ENCODE data around the gene ST3GAL3. TPM values are rescaled to one million over a fixed set of nuclear protein-coding genes. Genes with fewer than 3 reads are reported as not detected.
"Not testable (repeated sequence)": the region's sequence is repeated elsewhere in the genome, so short reads cannot be mapped to it uniquely, and the experiment has no call there.

The ST3GAL3 gene
- polyA plus RNA-seq, 1 of the 3 experiments (the other 2 are of a cell fraction) = 20.6 TPM

DNA sequence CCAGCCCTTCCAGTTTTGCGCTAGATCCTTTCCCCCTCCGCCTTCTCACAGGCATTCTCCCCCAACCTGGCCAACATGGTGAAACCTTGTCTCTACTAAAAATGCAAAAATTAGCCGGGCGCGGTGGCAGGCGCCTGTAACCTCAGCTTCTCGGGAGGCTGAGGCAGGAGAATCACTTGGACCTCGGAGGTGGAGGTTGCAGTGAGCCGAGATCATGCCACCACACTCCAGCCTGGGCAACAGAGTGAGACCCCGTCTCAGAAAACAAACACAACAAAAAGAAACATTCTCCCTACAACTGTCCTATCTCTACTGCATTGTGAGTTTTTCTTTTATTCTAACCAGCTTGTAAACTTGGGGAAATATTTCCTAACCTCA is 126.6 kb downstream of the ST3GAL3 start:
- WGBS (ENCODE audit: low lambda C conversion rate) = 85% methylated on average over 9 of the region's 10 CpGs
- H3K9me3 ChIP-seq; H3K9me2 ChIP-seq; H3K79me2 ChIP-seq (ENCODE audit: insufficient read depth); H3K36me3 ChIP-seq (replicated peaks in 1 of 2; ENCODE audit: control insufficient read depth in 1 of 2, insufficient read depth in 2 of 2, low read length in 1 of 2); POLR2A ChIA-PET; H4K20me1 ChIP-seq (ENCODE audit: insufficient read depth); DNase-seq; H3F3A ChIP-seq (replicated peaks; ENCODE audit: insufficient read depth); CTCF ChIA-PET; H2AFZ ChIP-seq (ENCODE audit: low read depth); H3K4me3 ChIP-seq (ENCODE audit: low read depth in 2 of 2, low read length in 1 of 2); H3K9ac ChIP-seq; H3K27me3 ChIP-seq (ENCODE audit: insufficient read depth): not testable (repeated sequence)
- H3K27ac ChIP-seq (ENCODE audit: low read depth in 2 of 2, low read length in 1 of 2) = peak overlapping the region in 1 of 2 experiments; percentile 79; a peak in 2 of 4 replicates
- H3K4me1 ChIP-seq (ENCODE audit: control insufficient read depth in 1 of 2, insufficient read depth in 2 of 2, low read depth in 1 of 2, low read length in 1 of 2) = peaks cover 31 to 41% of the 10 kb centered on the region in 2 experiments
- H3K4me2 ChIP-seq = peak overlapping the region; percentile 62; the same call in 1 of the 2 replicates

DNA sequence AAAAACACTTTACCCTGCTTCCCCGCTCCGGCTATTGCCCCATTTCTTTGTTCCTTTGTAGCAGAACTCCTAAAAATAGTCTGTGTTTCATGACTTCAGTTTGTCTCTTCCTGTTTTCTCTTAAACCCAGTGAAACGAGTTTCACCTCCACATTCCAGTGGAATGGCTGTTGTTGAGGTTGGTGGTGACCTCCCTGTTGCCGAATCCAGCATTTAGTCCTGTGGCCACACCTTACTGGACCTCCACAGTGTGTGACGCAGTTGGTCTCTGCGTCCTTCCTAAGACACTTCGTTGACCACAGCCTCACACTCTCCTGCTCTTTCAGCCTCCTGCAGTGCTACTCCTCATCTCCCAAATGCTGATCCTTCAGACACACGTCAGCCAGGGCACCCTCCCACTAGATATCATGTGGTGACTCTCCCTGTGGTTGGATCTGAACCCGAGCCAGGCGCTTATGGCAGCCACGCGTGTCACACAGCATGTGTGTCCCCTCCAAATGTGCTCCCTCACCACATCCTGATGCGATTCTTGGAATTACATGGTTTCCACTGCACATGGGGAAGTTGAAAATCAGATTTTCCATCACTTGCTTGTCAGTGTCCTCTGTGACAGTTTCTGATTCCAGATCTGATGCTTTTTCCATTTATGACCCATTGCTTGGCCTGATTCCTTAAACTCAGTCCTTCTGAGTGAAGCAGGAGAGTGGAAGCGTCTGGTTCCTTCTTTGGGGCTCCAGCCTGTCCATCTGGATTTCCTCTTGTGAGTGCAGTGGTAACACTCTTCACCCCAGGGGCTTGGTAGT is 127.1 kb downstream of the ST3GAL3 start:
- H2AFZ ChIP-seq (ENCODE audit: low read depth) = no peak overlapping the region
- TF ChIP-seq RXRA (IDR thresholded peaks at IDR 0.05; ENCODE audit: borderline replicate concordance, low read depth) = no peak
- 0 out of 2 replicates have a peak, but pooled peaks have one; percentile 9 for TF ChIP-seq SMC3 (IDR thresholded peaks at IDR 0.05; ENCODE audit: low read depth, low read length)
- peaks cover 2 to 4% of the 10 kb centered on the region in 2 experiments for H3K36me3 ChIP-seq (replicated peaks in 1 of 2; ENCODE audit: control insufficient read depth in 1 of 2, insufficient read depth in 2 of 2, low read length in 1 of 2)
- H3K27me3 ChIP-seq (ENCODE audit: insufficient read depth) = no peaks in the 10 kb centered on the region
- peaks cover 7% of the 10 kb centered on the region for H3F3A ChIP-seq (replicated peaks; ENCODE audit: insufficient read depth)
- H3K4me1 ChIP-seq (ENCODE audit: control insufficient read depth in 1 of 2, insufficient read depth in 2 of 2, low read depth in 1 of 2, low read length in 1 of 2) = peaks cover 31 to 43% of the 10 kb centered on the region in 2 experiments
- no peak overlapping the region; a peak in 1 of 4 replicates for H3K4me3 ChIP-seq (ENCODE audit: low read depth in 2 of 2, low read length in 1 of 2)
- peak overlapping the region; percentile 79 to 85 for H3K27ac ChIP-seq (ENCODE audit: low read depth in 2 of 2, low read length in 1 of 2)
- H3K79me2 ChIP-seq (ENCODE audit: insufficient read depth) = no peaks in the 10 kb centered on the region
- POLR2A ChIA-PET = no interaction called here
- peak overlapping the region; percentile 62 for H3K4me2 ChIP-seq
- no peak for DNase-seq
- WGBS (ENCODE audit: low lambda C conversion rate) = 78% methylated on average over 14 of the region's 14 CpGs
- H3K9me2 ChIP-seq = no peaks in the 10 kb centered on the region
- no peaks in the 10 kb centered on the region for H4K20me1 ChIP-seq (ENCODE audit: insufficient read depth)
- H3K9ac ChIP-seq = peak overlapping the region; percentile 21; the same call in 1 of the 2 replicates
- CTCF ChIA-PET = interaction anchor here (1.3 kb wide), 1 partner anchor 71 kb away, joined by 3 read pairs; no protein-coding TSS in a partner anchor
- H3K9me3 ChIP-seq = no peaks in the 10 kb centered on the region

DNA sequence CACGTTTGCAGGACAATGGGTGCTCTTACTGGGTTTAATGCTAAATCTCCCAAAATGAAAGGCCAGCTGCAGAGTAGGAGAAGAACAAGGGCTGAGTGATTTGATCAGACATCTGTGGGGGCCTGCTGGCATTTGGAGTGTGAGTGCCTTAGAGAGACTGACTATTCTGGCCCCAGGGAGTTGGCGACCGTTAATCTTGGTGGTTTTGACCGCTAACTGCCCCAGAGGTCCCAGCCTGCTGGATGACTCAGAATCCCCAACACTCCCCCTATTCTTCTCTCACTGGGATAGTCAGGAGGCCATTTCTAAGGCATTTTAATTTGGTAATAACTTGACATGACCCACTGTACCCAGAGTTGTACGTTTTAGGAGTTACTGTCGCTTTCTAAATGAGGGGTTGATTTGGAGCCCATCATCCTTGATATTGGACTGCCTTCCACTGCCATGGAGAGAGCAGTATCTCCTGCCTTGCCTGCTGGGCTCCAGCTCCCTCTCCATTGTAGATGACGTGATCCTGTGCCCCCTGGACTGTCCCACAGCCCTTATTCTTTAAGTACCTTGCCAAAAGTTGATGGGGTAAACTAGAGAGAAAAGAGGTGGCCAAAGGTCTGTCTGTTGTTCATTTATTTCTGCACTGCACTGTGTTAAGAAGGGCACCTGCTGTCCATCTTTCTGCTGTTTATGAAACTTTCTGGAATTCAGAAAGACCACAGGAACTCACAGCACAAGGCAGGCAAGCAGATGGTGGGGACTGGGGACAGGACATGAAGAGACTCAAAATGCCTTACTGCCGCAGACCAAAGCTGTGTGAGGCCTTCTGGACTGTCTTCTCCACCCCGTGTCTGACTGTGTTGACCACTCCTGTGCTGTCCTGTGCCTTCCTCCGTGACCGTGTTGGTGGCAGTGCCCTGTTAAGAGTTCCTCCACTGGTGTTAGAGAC is 128.0 kb downstream of the ST3GAL3 start:
- no peaks in the 10 kb centered on the region for H4K20me1 ChIP-seq (ENCODE audit: insufficient read depth)
- H3K4me2 ChIP-seq = peak overlapping the region; percentile 62
- WGBS (ENCODE audit: low lambda C conversion rate) = 33% methylated on average over 7 of the region's 11 CpGs
- H3K9me2 ChIP-seq = no peaks in the 10 kb centered on the region
- ChIA-PET CTCF (interaction anchor here (1.3 kb wide), 1 partner anchor 72 kb away, joined by 3 read pairs; no protein-coding TSS in a partner anchor), POLR2A (no interaction called here)
- H2AFZ ChIP-seq (ENCODE audit: low read depth) = no peak overlapping the region
- peak overlapping the region; percentile 79 to 85 for H3K27ac ChIP-seq (ENCODE audit: low read depth in 2 of 2, low read length in 1 of 2)
- H3K79me2 ChIP-seq (ENCODE audit: insufficient read depth) = no peaks in the 10 kb centered on the region
- H3F3A ChIP-seq (replicated peaks; ENCODE audit: insufficient read depth) = peaks cover 7% of the 10 kb centered on the region
- H3K36me3 ChIP-seq (replicated peaks in 1 of 2; ENCODE audit: control insufficient read depth in 1 of 2, insufficient read depth in 2 of 2, low read length in 1 of 2) = peaks cover 2 to 6% of the 10 kb centered on the region in 2 experiments
- H3K4me3 ChIP-seq (ENCODE audit: low read depth in 2 of 2, low read length in 1 of 2) = no peak overlapping the region; a peak in 1 of 4 replicates
- peaks cover 31 to 43% of the 10 kb centered on the region in 2 experiments for H3K4me1 ChIP-seq (ENCODE audit: control insufficient read depth in 1 of 2, insufficient read depth in 2 of 2, low read depth in 1 of 2, low read length in 1 of 2)
- H3K9ac ChIP-seq = peak overlapping the region; percentile 21; the same call in 1 of the 2 replicates
- peak; percentile 51 for DNase-seq
- H3K27me3 ChIP-seq (ENCODE audit: insufficient read depth) = no peaks in the 10 kb centered on the region
- no peaks in the 10 kb centered on the region for H3K9me3 ChIP-seq
- TF ChIP-seq, protein P1, sequence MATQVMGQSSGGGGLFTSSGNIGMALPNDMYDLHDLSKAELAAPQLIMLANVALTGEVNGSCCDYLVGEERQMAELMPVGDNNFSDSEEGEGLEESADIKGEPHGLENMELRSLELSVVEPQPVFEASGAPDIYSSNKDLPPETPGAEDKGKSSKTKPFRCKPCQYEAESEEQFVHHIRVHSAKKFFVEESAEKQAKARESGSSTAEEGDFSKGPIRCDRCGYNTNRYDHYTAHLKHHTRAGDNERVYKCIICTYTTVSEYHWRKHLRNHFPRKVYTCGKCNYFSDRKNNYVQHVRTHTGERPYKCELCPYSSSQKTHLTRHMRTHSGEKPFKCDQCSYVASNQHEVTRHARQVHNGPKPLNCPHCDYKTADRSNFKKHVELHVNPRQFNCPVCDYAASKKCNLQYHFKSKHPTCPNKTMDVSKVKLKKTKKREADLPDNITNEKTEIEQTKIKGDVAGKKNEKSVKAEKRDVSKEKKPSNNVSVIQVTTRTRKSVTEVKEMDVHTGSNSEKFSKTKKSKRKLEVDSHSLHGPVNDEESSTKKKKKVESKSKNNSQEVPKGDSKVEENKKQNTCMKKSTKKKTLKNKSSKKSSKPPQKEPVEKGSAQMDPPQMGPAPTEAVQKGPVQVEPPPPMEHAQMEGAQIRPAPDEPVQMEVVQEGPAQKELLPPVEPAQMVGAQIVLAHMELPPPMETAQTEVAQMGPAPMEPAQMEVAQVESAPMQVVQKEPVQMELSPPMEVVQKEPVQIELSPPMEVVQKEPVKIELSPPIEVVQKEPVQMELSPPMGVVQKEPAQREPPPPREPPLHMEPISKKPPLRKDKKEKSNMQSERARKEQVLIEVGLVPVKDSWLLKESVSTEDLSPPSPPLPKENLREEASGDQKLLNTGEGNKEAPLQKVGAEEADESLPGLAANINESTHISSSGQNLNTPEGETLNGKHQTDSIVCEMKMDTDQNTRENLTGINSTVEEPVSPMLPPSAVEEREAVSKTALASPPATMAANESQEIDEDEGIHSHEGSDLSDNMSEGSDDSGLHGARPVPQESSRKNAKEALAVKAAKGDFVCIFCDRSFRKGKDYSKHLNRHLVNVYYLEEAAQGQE (IDR thresholded peaks at IDR 0.05; ENCODE audit: low read depth, low read length) = peak; percentile 28; the same call in 1 of the 2 replicates
- TF ChIP-seq RXRA (IDR thresholded peaks at IDR 0.05; ENCODE audit: borderline replicate concordance, low read depth) (peak; percentile 89), JUND (IDR thresholded peaks at IDR 0.05) (peak; percentile 85), MXI1 (IDR thresholded peaks at IDR 0.05; ENCODE audit: low read depth, low read length) (no peak)
- TF ChIP-seq, protein P2, sequence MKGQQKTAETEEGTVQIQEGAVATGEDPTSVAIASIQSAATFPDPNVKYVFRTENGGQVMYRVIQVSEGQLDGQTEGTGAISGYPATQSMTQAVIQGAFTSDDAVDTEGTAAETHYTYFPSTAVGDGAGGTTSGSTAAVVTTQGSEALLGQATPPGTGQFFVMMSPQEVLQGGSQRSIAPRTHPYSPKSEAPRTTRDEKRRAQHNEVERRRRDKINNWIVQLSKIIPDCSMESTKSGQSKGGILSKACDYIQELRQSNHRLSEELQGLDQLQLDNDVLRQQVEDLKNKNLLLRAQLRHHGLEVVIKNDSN (IDR thresholded peaks at IDR 0.05; ENCODE audit: borderline replicate concordance, low read depth) = no peak
- TF ChIP-seq, protein P3, sequence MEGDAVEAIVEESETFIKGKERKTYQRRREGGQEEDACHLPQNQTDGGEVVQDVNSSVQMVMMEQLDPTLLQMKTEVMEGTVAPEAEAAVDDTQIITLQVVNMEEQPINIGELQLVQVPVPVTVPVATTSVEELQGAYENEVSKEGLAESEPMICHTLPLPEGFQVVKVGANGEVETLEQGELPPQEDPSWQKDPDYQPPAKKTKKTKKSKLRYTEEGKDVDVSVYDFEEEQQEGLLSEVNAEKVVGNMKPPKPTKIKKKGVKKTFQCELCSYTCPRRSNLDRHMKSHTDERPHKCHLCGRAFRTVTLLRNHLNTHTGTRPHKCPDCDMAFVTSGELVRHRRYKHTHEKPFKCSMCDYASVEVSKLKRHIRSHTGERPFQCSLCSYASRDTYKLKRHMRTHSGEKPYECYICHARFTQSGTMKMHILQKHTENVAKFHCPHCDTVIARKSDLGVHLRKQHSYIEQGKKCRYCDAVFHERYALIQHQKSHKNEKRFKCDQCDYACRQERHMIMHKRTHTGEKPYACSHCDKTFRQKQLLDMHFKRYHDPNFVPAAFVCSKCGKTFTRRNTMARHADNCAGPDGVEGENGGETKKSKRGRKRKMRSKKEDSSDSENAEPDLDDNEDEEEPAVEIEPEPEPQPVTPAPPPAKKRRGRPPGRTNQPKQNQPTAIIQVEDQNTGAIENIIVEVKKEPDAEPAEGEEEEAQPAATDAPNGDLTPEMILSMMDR (IDR thresholded peaks at IDR 0.05) = no peak
- TF ChIP-seq, protein P4, sequence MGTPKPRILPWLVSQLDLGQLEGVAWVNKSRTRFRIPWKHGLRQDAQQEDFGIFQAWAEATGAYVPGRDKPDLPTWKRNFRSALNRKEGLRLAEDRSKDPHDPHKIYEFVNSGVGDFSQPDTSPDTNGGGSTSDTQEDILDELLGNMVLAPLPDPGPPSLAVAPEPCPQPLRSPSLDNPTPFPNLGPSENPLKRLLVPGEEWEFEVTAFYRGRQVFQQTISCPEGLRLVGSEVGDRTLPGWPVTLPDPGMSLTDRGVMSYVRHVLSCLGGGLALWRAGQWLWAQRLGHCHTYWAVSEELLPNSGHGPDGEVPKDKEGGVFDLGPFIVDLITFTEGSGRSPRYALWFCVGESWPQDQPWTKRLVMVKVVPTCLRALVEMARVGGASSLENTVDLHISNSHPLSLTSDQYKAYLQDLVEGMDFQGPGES (IDR thresholded peaks at IDR 0.05; ENCODE audit: low read depth, low read length) = no peak

All from SK-N-SH (cell line).